H1 (cell line): ENCODE measurements around the gene TMEM41A. TPM values are rescaled to one million over a fixed set of nuclear protein-coding genes. Genes with fewer than 3 reads are reported as not detected.
A peak's percentile ranks its signal among the peaks of the same experiment; 100 is the strongest.

Source experiments
- CTCF ChIA-PET: fragments of 300-600 bp; sonication (Branson Sonifier 250); formaldehyde crosslinking; loops from one replicate; lab custom pipeline; 2021; ENCODE audit not compliant: partially characterized antibody; lab: Charles Lee
- POLR2A ChIA-PET: fragments of 300-600 bp; sonication (Branson Sonifier 250); formaldehyde crosslinking; loops from one replicate; lab custom pipeline; 2021; ENCODE audit warnings: inconsistent platforms; ENCODE audit not compliant: partially characterized antibody; lab: Charles Lee
- DNase-seq, 2 experiments: peaks; one replicate each; pipeline versions ENCODE4 v3.0.0 to v3.0.0-alpha.2; 2010 to 2022; ENCODE audit warnings: low spot score in 2 of 2, low read depth in 1 of 2, mixed read lengths in 1 of 2
- FAIRE-seq: peaks from 2 replicates; lab custom pipeline; 2011; peaks lifted over from hg19 to GRCh38; lab: Jason Lieb, UNC
- H2AFZ ChIP-seq: 2 replicates; pipeline ENCODE4 v1.8.1; 2012; ENCODE audit warnings: low read length, inconsistent platforms
- H2AK5ac ChIP-seq: 2 replicates; pipeline ENCODE4 v1.6.1; 2013; ENCODE audit warnings: low read depth, low read length
- H2BK120ac ChIP-seq: replicated peaks from 2 replicates; pipeline ENCODE3; 2013; ENCODE audit warnings: low read depth, low read length, inconsistent platforms
- H2BK12ac ChIP-seq: 2 replicates; pipeline ENCODE4 v1.6.1; 2013; ENCODE audit warnings: low read depth, low read length
- H2BK15ac ChIP-seq: 2 replicates; pipeline ENCODE4 v1.6.1; 2013; ENCODE audit warnings: low read length
- H2BK20ac ChIP-seq: 2 replicates; pipeline ENCODE4 v1.6.1; 2013; ENCODE audit warnings: low read length
- H2BK5ac ChIP-seq: 2 replicates; pipeline ENCODE4 v1.6.1; 2013; ENCODE audit warnings: low read depth, low read length
- H3K14ac ChIP-seq: 2 replicates; pipeline ENCODE4 v1.6.1; 2013; ENCODE audit warnings: inconsistent platforms; ENCODE audit not compliant: insufficient read length
- H3K18ac ChIP-seq: 2 replicates; pipeline ENCODE4 v1.6.1; 2013; ENCODE audit warnings: low read length; ENCODE audit errors: extremely low read depth
- H3K23ac ChIP-seq: 2 replicates; pipeline ENCODE4 v1.6.1; 2013; ENCODE audit warnings: inconsistent platforms; ENCODE audit not compliant: insufficient read length
- H3K23me2 ChIP-seq: 2 replicates; pipeline ENCODE4 v1.6.1; 2013; ENCODE audit warnings: low read depth, low read length
- H3K27ac ChIP-seq: 2 replicates; pipeline ENCODE4 v1.6.1; 2011; ENCODE audit warnings: low read depth, low read length, inconsistent platforms
- H3K27me3 ChIP-seq, 4 experiments: replicated peaks in 1 of 4; 1 replicate in 1 of 4; 2 replicates in 3 of 4; pipeline versions ENCODE4 v1.6.1 to v1.8.1; 2011 to 2013; ENCODE audit warnings: low read length in 3 of 4, mild to moderate bottlenecking in 3 of 4, inconsistent platforms in 2 of 4, mixed read lengths in 2 of 4, moderate library complexity in 1 of 4; ENCODE audit not compliant: control insufficient read depth in 3 of 4, insufficient read depth in 3 of 4; ENCODE audit errors: extremely low read depth in 1 of 4
- H3K36me3 ChIP-seq, 4 experiments: 2 replicates each; pipeline versions ENCODE4 v1.6.1 to v1.8.1; 2011 to 2013; ENCODE audit warnings: mild to moderate bottlenecking in 4 of 4, low read length in 3 of 4, moderate library complexity in 2 of 4, control low read depth in 1 of 4, inconsistent platforms in 1 of 4; ENCODE audit not compliant: insufficient read depth in 4 of 4, control insufficient read depth in 2 of 4
- H3K4ac ChIP-seq: replicated peaks from 2 replicates; pipeline ENCODE3; 2013; ENCODE audit warnings: low read length, low read depth, mixed read lengths, inconsistent platforms; ENCODE audit not compliant: insufficient read length
- H3K4me1 ChIP-seq, 4 experiments: replicated peaks in 1 of 4; 1 replicate in 1 of 4; 2 replicates in 3 of 4; pipeline versions ENCODE4 v1.6.1 to v1.8.1; 2011 to 2013; ENCODE audit warnings: low read length in 3 of 4, inconsistent platforms in 2 of 4, mixed read lengths in 1 of 4; ENCODE audit not compliant: insufficient read depth in 4 of 4, control insufficient read depth in 3 of 4
- H3K4me2 ChIP-seq, 2 experiments: 2 replicates each; pipeline versions ENCODE4 v1.6.1 to v1.8.1; 2011 to 2013; ENCODE audit warnings: low read depth in 2 of 2, low read length in 2 of 2, control low read depth in 1 of 2, inconsistent platforms in 1 of 2, mild to moderate bottlenecking in 1 of 2; ENCODE audit not compliant: insufficient read depth in 1 of 2
- H3K4me3 ChIP-seq, 4 experiments: fragments of 200-600, 300-600 bp in 1 of 4; sonication (generic), shearing (Covaris generic), sonication (Bioruptor Twin) in 1 of 4; 2 replicates each; pipeline versions ENCODE4 v1.5.1 to v1.8.1; 2011 to 2016; ENCODE audit warnings: low read length in 4 of 4, low read depth in 3 of 4, control low read depth in 2 of 4, inconsistent platforms in 2 of 4, mild to moderate bottlenecking in 2 of 4, mixed read lengths in 1 of 4, moderate library complexity in 1 of 4; ENCODE audit not compliant: insufficient read depth in 2 of 4; ENCODE audit errors: extremely low read depth in 1 of 4
- H3K56ac ChIP-seq: replicated peaks from 2 replicates; pipeline ENCODE3; 2013; ENCODE audit warnings: low read depth, mild to moderate bottlenecking, mixed read lengths, low read length, inconsistent platforms; ENCODE audit not compliant: insufficient read length
- H3K79me1 ChIP-seq: 2 replicates; pipeline ENCODE4 v1.6.1; 2013; ENCODE audit warnings: low read depth, low read length, control low read depth
- H3K79me2 ChIP-seq, 2 experiments: 2 replicates each; pipeline versions ENCODE4 v1.6.1 to v1.8.1; 2012 to 2013; ENCODE audit warnings: low read length in 2 of 2, mild to moderate bottlenecking in 2 of 2, inconsistent platforms in 1 of 2; ENCODE audit not compliant: insufficient read depth in 2 of 2, control insufficient read depth in 1 of 2
- H3K9ac ChIP-seq, 4 experiments: replicated peaks in 1 of 4; 1 replicate in 1 of 4; 2 replicates in 3 of 4; pipeline versions ENCODE4 v1.6.1 to v1.8.1; 2011 to 2013; ENCODE audit warnings: low read depth in 3 of 4, low read length in 3 of 4, control low read depth in 2 of 4, mild to moderate bottlenecking in 2 of 4, moderate library complexity in 2 of 4, inconsistent platforms in 1 of 4; ENCODE audit errors: extremely low read depth in 1 of 4
- H3K9me3 ChIP-seq, 2 experiments: 2 replicates each; pipeline versions ENCODE4 v1.6.1 to v1.8.1; 2012 to 2013; ENCODE audit warnings: mild to moderate bottlenecking in 2 of 2, moderate library complexity in 2 of 2, control low read depth in 1 of 2, inconsistent platforms in 1 of 2, low read depth in 1 of 2, low read length in 1 of 2, mixed read lengths in 1 of 2; ENCODE audit not compliant: insufficient read depth in 2 of 2
- H4K20me1 ChIP-seq, 2 experiments: replicated peaks in 1 of 2; 2 replicates each; pipeline versions ENCODE3 to v1.8.1; 2011 to 2013; ENCODE audit warnings: inconsistent platforms in 2 of 2, low read length in 2 of 2, mild to moderate bottlenecking in 1 of 2; ENCODE audit not compliant: insufficient read depth in 2 of 2, control insufficient read depth in 1 of 2
- H4K5ac ChIP-seq: 2 replicates; pipeline ENCODE4 v1.6.1; 2013; ENCODE audit warnings: low read length, low read depth, mixed read lengths, inconsistent platforms; ENCODE audit not compliant: insufficient read length
- H4K8ac ChIP-seq: 2 replicates; pipeline ENCODE4 v1.8.0; 2013; ENCODE audit warnings: mild to moderate bottlenecking, moderate library complexity, low read length, inconsistent platforms; ENCODE audit not compliant: insufficient read depth; ENCODE audit errors: extremely low read depth
- H4K91ac ChIP-seq: replicated peaks from 2 replicates; pipeline ENCODE3; 2013; ENCODE audit warnings: low read length, mixed read lengths, inconsistent platforms; ENCODE audit not compliant: insufficient read length
- BCL11A ChIP-seq, 2 experiments: IDR thresholded peaks; one replicate each; pipeline ENCODE4 v1.6.1; 2011; ENCODE audit warnings: low read depth in 2 of 2, low read length in 2 of 2, mild to moderate bottlenecking in 2 of 2
- CEBPB ChIP-seq: IDR thresholded peaks from 2 replicates; pipeline ENCODE4 v1.6.1; 2012; ENCODE audit warnings: low read depth, low read length
- CREB1 ChIP-seq: IDR thresholded peaks from 2 replicates; pipeline ENCODE4 v1.6.1; 2012; ENCODE audit warnings: inconsistent platforms
- EZH2 ChIP-seq: fragments of 200-600 bp; sonication (generic); IDR thresholded peaks from 2 replicates; pipeline ENCODE4 v1.7.1; 2012; ENCODE audit warnings: low read depth, mild to moderate bottlenecking, moderate library complexity, low read length, inconsistent platforms; ENCODE audit not compliant: severe bottlenecking
- FOSL1 ChIP-seq: IDR thresholded peaks from 2 replicates; pipeline ENCODE4 v1.6.1; 2011; ENCODE audit warnings: mild to moderate bottlenecking, low read depth, low read length, moderate library complexity; ENCODE audit not compliant: insufficient read depth
- GABPA ChIP-seq: IDR thresholded peaks from 2 replicates; pipeline ENCODE4 v1.6.1; 2011; ENCODE audit warnings: mild to moderate bottlenecking, low read length, moderate library complexity, borderline replicate concordance; ENCODE audit not compliant: insufficient read depth
- KDM4A ChIP-seq: IDR thresholded peaks from one replicate; pipeline ENCODE4 v1.7.1; 2012; ENCODE audit warnings: low read depth, mild to moderate bottlenecking, moderate library complexity, low read length, inconsistent platforms; ENCODE audit not compliant: severe bottlenecking
- MAX ChIP-seq: IDR thresholded peaks from 2 replicates; pipeline ENCODE4 v1.6.1; 2012; ENCODE audit warnings: inconsistent platforms
- SAP30 ChIP-seq: fragments of 300-600 bp; sonication (generic); IDR thresholded peaks from 2 replicates; pipeline ENCODE4 v1.7.1; 2012; ENCODE audit warnings: low read length, moderate library complexity, mild to moderate bottlenecking, inconsistent platforms; ENCODE audit not compliant: insufficient read depth, insufficient replicate concordance
- SUZ12 ChIP-seq: fragments of 200-600 bp; sonication (generic); IDR thresholded peaks from 2 replicates; pipeline ENCODE4 v1.6.1; 2012; ENCODE audit warnings: mild to moderate bottlenecking, inconsistent platforms, low read length, moderate library complexity, mixed read lengths
- TBP ChIP-seq: IDR thresholded peaks from 2 replicates; pipeline ENCODE4 v1.6.1; 2011; ENCODE audit warnings: low read depth, low read length, improper control_type of control experiment
- TCF12 ChIP-seq: IDR thresholded peaks from 2 replicates; pipeline ENCODE4 v1.6.1; 2011; ENCODE audit warnings: low read depth, mild to moderate bottlenecking, low read length
- WGBS, 2 experiments: shearing (Covaris generic) in 1 of 2; methylation state at CpG; one replicate each; pipeline versions ENCODE4 v1.1.6 to v1.1.7; 2013 to 2015; ENCODE audit warnings: low lambda C conversion rate in 2 of 2, mixed read lengths in 2 of 2, inconsistent platforms in 1 of 2, low coverage in 1 of 2, missing lambda C conversion rate in 1 of 2; ENCODE audit not compliant: insufficient replicate concordance in 2 of 2, insufficient coverage in 1 of 2, insufficient read length in 1 of 2; ENCODE audit errors: extremely low coverage in 1 of 2, missing lambda C conversion rate in 1 of 2; 5-methylcytosine and 5-hydroxymethylcytosine counted together
- polyA plus RNA-seq, 7 experiments: library from polyadenylated mRNA; depleted of rRNA in 3 of 7; stranded (reverse) in 5 of 7; unstranded in 2 of 7; fragments of >200 nt in 5 of 7; fragments of 200-250 nt in 2 of 7; gene quantifications; 1 replicate in 5 of 7; 2 replicates in 1 of 7; 4 replicates in 1 of 7; pipeline versions ENCODE4 v1.2.1 to v1.2.3, GENCODE V29; 2011 to 2013; ENCODE audit warnings: missing spikeins in 2 of 7, mixed read lengths in 2 of 7
- total RNA-seq: library from RNA; stranded (reverse); fragmentation: NEBNext Ultra II Directional; extraction: Animal tissue kit (Norgen Biotek cat#: 25700); gene quantifications from 2 replicates; pipeline ENCODE4 v1.2.1, GENCODE V29; 2021

TMEM41A gene
- total and polyA plus RNA-seq, 2 of the 8 experiments (the other 6 are each of a cell fraction or from before 2014, with no cell fraction given) = 14.1 to 17.5 TPM

- no peak overlapping the region for H2BK15ac ChIP-seq
- DNase-seq (no peak), FAIRE-seq (no peak)
- H3K18ac ChIP-seq = no peak overlapping the region
- H2AFZ ChIP-seq = peak overlapping the region; percentile 42; the same call in 1 of the 2 replicates
- no peak overlapping the region for H2BK120ac ChIP-seq
- H3K9ac ChIP-seq = no peak overlapping the region
- no peak overlapping the region for H2BK5ac ChIP-seq
- no peak overlapping the region for H3K56ac ChIP-seq
- H3K27me3 ChIP-seq = no peaks in the 10 kb centered on the region
- no peak overlapping the region for H4K5ac ChIP-seq
- H4K20me1 ChIP-seq = no peaks in the 10 kb centered on the region
- no peaks in the 10 kb centered on the region for H3K79me2 ChIP-seq
- no peak overlapping the region for H3K4ac ChIP-seq
- no peak overlapping the region for H4K91ac ChIP-seq
- H2AK5ac ChIP-seq = no peak overlapping the region
- ChIA-PET CTCF (no interaction called here), POLR2A (no interaction called here)
- H3K23ac ChIP-seq = no peak overlapping the region
- H3K4me3 ChIP-seq = no peak overlapping the region
- H2BK12ac ChIP-seq = no peak overlapping the region
- H3K36me3 ChIP-seq = no peaks in the 10 kb centered on the region
- H4K8ac ChIP-seq = no peak overlapping the region
- no peaks in the 10 kb centered on the region for H3K9me3 ChIP-seq
- no peaks in the 10 kb centered on the region for H3K4me1 ChIP-seq
- H3K23me2 ChIP-seq = no peaks in the 10 kb centered on the region
- WGBS, 2 experiments = 80% methylated on average over 2 of the region's 2 CpGs; no CpG with 5 or more reads in 1 of the 2 experiments
- H3K27ac ChIP-seq = no peak overlapping the region
- no peak overlapping the region for H3K4me2 ChIP-seq
- H3K79me1 ChIP-seq = no peaks in the 10 kb centered on the region
- no peak overlapping the region for H3K14ac ChIP-seq
- H2BK20ac ChIP-seq = no peak overlapping the region
- TF ChIP-seq KDM4A (no peak), TBP (no peak), FOSL1 (no peak), CREB1 (no peak), GABPA (no peak), CEBPB (no peak), MAX (no peak), SUZ12 (no peak), SAP30 (no peak), EZH2 (no peak), BCL11A (IDR thresholded peaks at IDR 0.05; ENCODE audit: low read depth in 2 of 2, low read length in 2 of 2) (no peak), TCF12 (no peak)
Observed at GRCh38 chr3:185539934-185540333, 41.1 kb upstream of the TMEM41A start.
